Natural killer cell (primary cell): ENCODE data around the gene ARFGAP2. TPM values are rescaled to one million over a fixed set of nuclear protein-coding genes. Genes with fewer than 3 reads are reported as not detected.
A peak's percentile ranks its signal among the peaks of the same experiment; 100 is the strongest.

Experiments
- ATAC-seq, 3 donors: fragments of 150-1000 bp in 2 of 3; fragments of 200-7000 bp in 1 of 3; cut with Tn5 transposase; 1 replicate in 1 of 3; 2 replicates in 2 of 3; pipeline ENCODE4 v1.10.0; 2021; ENCODE audit warnings: mild to moderate bottlenecking in 2 of 3, moderate library complexity in 2 of 3
- DNase-seq, 2 donors: peaks; one replicate each; pipeline versions ENCODE4 v3.0.0 to v3.0.0-alpha.2; 2013 to 2021; ENCODE audit warnings: mixed read lengths in 1 of 2
- H3K27ac ChIP-seq: one replicate; pipeline ENCODE4 v1.5.1; 2013; ENCODE audit warnings: mild to moderate bottlenecking, low read length
- H3K27me3 ChIP-seq: one replicate; pipeline ENCODE4 v1.6.1; 2013; ENCODE audit warnings: low read length; ENCODE audit not compliant: control insufficient read depth, insufficient read depth
- H3K36me3 ChIP-seq: one replicate; pipeline ENCODE4 v1.6.1; 2013; ENCODE audit warnings: low read length; ENCODE audit not compliant: control insufficient read depth, insufficient read depth
- H3K4me1 ChIP-seq: one replicate; pipeline ENCODE4 v1.6.1; 2013; ENCODE audit warnings: low read length; ENCODE audit not compliant: control insufficient read depth, insufficient read depth
- H3K4me3 ChIP-seq: one replicate; pipeline ENCODE4 v1.5.1; 2013; ENCODE audit warnings: low read length
- H3K9me3 ChIP-seq: one replicate; pipeline ENCODE4 v1.6.1; 2013; ENCODE audit warnings: low read length; ENCODE audit not compliant: control insufficient read depth, insufficient read depth
- H3K27ac Mint-ChIP-seq, 2 donors: one replicate each; pipeline ENCODE4 v1.8.0; 2022; ENCODE audit warnings: mild to moderate bottlenecking in 2 of 2, mixed read lengths in 2 of 2, moderate library complexity in 1 of 2
- H3K27me3 Mint-ChIP-seq, 2 donors: one replicate each; pipeline ENCODE4 v1.8.0; 2022; ENCODE audit warnings: low read depth in 2 of 2, mixed read lengths in 2 of 2
- H3K36me3 Mint-ChIP-seq: one replicate; pipeline ENCODE4 v1.8.0; 2022; ENCODE audit warnings: mixed read lengths
- H3K4me1 Mint-ChIP-seq, 2 donors: one replicate each; pipeline ENCODE4 v1.8.0; 2022; ENCODE audit warnings: mixed read lengths in 2 of 2
- H3K4me3 Mint-ChIP-seq: one replicate; pipeline ENCODE4 v1.8.0; 2022; ENCODE audit warnings: mild to moderate bottlenecking, moderate library complexity, mixed read lengths
- H3K9me3 Mint-ChIP-seq, 2 donors: one replicate each; pipeline ENCODE4 v1.8.0; 2022; ENCODE audit warnings: mixed read lengths in 2 of 2
- WGBS: methylation state at CpG from one replicate; pipeline ENCODE4 v1.1.7; 2013; ENCODE audit warnings: missing lambda C conversion rate; ENCODE audit not compliant: insufficient coverage; 5-methylcytosine and 5-hydroxymethylcytosine counted together
- intact Hi-C: fragments of 100-400 bp; cut with micrococcal nuclease; formaldehyde crosslinking; loops from one replicate; pipeline ENCODE4 v1.14.2; 2022
- total RNA-seq, 4 donors: library from RNA; stranded (reverse); fragments of 120-200 nt in 1 of 4; gene quantifications; one replicate each; pipeline versions ENCODE4 v1.2.3 to v1.2.4, GENCODE V29; 2013 to 2022
- TF ChIP-seq, protein P1 (sequence below): fragments of 200-600 bp; IDR thresholded peaks from one replicate; pipeline ENCODE4 v1.8.0; 2022; ENCODE audit warnings: antibody characterized with exemption

Gene ARFGAP2
- total RNA-seq, 3 donors from 2014 or later (not counting 1 experiment from before 2014, with no cell fraction given): 199 to 236 (median 228) TPM

DNA sequence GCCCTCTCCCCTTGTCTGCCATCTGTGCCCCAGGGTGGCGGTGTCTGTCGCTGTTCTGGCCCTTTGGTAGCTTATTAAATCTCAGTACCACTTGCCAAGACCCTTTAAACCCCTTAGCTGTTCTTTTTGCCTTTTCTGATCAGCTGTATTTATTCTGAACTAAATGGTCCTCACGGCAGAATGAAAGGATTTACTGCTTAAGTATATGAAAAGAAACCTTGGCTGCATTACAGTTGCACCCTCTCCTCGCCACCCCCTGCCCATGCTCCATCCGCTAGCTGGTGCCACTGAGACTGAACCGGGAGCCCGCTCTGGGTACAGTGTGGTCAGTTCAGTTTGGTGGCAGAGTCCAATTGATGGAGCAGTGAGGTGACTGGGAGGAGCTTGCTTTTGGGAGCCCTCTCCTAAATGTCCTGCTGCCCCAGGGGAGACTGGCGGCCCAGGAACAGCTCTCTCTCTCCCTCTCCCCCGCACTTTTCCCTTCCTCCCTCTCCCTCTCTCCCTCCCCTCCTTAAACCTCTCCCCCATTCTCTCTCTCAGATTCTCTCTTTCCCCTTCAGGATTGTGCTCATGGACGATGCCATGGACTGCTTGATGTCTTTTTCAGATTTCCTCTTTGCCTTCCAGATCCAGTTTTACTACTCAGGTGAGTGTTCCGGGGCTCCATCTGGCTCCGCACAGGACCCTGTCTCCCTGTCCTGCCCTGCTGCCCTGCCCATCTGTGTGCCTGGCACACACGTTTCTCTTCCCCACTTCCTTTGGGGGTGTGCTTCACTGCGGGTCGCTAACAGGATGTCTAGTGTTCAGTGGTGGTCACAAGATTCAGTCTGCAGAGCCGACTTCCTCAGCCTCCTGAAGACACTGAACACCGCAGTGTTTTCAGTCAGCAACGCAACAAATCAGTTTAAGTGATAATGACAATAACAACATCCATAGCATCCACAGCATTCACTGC is 21.8 kb downstream of the ARFGAP2 start:
- peaks cover 26 to 30% of the 10 kb centered on the region in 2 donors for H3K4me1 Mint-ChIP-seq
- H3K4me3 Mint-ChIP-seq: peak overlapping the region; percentile 64
- TF ChIP-seq, protein P1, sequence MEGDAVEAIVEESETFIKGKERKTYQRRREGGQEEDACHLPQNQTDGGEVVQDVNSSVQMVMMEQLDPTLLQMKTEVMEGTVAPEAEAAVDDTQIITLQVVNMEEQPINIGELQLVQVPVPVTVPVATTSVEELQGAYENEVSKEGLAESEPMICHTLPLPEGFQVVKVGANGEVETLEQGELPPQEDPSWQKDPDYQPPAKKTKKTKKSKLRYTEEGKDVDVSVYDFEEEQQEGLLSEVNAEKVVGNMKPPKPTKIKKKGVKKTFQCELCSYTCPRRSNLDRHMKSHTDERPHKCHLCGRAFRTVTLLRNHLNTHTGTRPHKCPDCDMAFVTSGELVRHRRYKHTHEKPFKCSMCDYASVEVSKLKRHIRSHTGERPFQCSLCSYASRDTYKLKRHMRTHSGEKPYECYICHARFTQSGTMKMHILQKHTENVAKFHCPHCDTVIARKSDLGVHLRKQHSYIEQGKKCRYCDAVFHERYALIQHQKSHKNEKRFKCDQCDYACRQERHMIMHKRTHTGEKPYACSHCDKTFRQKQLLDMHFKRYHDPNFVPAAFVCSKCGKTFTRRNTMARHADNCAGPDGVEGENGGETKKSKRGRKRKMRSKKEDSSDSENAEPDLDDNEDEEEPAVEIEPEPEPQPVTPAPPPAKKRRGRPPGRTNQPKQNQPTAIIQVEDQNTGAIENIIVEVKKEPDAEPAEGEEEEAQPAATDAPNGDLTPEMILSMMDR: no peak
- 34% methylated on average over 18 of the region's 18 CpGs for WGBS
- Histone ChIP-seq H3K4me1 (peaks cover 31% of the 10 kb centered on the region), H3K27me3 (no peaks in the 10 kb centered on the region), H3K36me3 (no peaks in the 10 kb centered on the region), H3K27ac (peak overlapping the region; percentile 39), H3K9me3 (no peaks in the 10 kb centered on the region), H3K4me3 (no peak overlapping the region)
- ATAC-seq: peak; percentile 80 to 89 (median 85)
- H3K36me3 Mint-ChIP-seq: no peaks in the 10 kb centered on the region
- intact Hi-C loops: no loop called here
- peak in 1 of 2 donors; percentile 69 for DNase-seq
- peak overlapping the region; percentile 64 to 87 for H3K27ac Mint-ChIP-seq
- no peaks in the 10 kb centered on the region for H3K9me3 Mint-ChIP-seq
- H3K27me3 Mint-ChIP-seq: no peaks in the 10 kb centered on the region

DNA sequence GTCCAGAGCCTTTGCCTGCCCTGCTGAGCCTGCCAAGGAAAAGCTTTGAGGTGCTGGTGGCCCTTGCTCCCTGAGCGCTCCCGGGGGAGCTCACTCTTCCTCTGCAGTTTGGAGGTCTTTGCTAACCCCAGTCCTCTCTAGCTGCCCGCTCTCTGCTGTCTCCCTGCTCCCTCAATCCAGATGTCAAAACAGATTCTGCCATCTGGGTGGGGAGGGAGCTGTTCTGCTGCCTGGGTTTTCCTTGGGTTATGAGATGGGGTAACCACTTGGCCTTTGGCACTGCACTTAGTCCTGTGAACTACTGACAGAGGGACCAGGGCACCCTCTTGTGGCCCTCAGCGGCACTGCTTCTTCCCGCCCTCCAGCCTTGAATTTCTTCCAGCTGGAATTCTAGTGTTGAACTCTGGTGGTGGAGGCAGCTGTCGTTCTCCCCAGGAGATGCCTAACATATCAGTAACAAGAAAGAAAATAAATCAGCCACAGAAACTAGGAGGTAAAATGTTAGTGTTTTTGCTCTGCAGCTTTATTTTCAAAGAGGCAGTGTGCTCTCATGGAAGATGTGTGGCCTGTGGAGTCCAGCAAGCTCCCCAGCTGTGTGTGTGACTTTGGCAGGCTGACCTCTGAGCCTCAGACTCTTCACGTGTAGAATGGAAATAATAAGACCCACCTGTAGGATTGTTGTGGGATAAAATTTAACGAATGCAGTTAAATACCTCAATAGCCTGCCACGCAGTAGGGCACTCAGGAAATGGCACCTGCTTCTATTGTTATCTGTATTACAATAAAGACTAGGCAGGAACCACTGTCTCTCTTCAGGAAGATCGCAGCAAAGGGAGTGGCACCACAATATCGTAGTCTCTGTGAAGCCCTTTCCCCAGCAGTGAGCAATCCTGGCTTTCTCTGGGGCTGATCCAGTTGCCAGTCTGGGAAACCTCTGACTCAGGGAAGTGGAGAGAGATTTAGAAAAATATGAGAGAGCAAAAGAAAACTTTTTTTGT is 23.4 kb downstream of the ARFGAP2 start:
- Histone ChIP-seq H3K27ac (no peak overlapping the region), H3K36me3 (no peaks in the 10 kb centered on the region), H3K9me3 (no peaks in the 10 kb centered on the region), H3K27me3 (no peaks in the 10 kb centered on the region), H3K4me3 (no peak overlapping the region), H3K4me1 (peaks cover 31% of the 10 kb centered on the region)
- H3K27me3 Mint-ChIP-seq: no peaks in the 10 kb centered on the region
- ATAC-seq (peak; percentile 54 to 70 (median 64)), DNase-seq (peak; percentile 31 to 77)
- whole genome bisulfite sequencing: 68% methylated on average over 10 of the region's 11 CpGs
- H3K9me3 Mint-ChIP-seq: no peaks in the 10 kb centered on the region
- TF ChIP-seq, protein P1: peak; percentile 75
- intact Hi-C loops: loop anchor here (1.0 kb wide), 1 partner anchor 264 kb away; no protein-coding TSS in a partner anchor
- H3K27ac Mint-ChIP-seq: peak overlapping the region; percentile 12 to 24
- peak overlapping the region; percentile 9 for H3K4me3 Mint-ChIP-seq
- H3K36me3 Mint-ChIP-seq: no peaks in the 10 kb centered on the region
- peaks cover 26 to 30% of the 10 kb centered on the region in 2 donors for H3K4me1 Mint-ChIP-seq

DNA sequence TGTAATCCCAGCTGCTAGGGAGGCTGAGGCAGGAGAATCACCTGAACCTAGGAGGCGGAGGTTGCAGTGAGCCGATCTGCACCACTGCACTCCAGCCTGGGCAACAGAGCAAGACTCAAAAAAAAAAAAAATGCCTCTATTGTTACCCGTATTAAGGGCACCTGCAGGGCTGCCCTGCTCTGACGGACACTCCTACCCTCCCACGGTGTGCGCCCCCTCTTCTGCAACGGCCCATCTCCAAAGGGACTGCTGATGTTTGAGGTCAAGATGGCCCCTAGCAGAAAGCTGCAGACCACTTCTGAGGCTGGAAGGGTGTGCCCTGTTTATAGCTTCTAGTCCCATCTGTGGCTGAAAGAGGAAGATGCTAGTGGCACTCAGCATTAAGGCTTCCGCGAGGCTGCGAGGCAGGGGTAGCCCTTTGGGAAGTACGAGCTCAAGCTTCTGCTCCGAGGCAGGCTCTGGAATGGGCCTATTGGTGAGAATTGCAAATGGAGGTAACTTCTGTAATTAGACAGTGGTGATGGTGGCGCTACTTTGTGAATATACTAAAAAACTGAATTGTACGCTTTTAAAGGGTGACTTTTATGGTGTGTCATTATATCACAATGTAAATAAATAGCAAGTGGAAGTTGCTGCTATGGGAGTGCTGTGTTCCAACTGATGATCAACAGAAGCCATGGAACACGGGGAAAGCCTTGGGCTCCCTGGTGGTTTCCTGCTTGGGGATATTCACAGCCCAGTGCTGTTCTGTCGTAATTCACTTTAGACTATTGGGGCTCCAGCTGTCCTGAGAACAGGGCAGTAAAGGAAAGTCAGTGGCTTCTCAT is 24.3 kb downstream of the ARFGAP2 start:
- H3K27me3 ChIP-seq: no peaks in the 10 kb centered on the region
- TF ChIP-seq, protein P1: no peak
- H3K4me1 Mint-ChIP-seq: peaks cover 26 to 30% of the 10 kb centered on the region in 2 donors
- intact Hi-C loops: no loop called here
- no peak for ATAC-seq
- 70% methylated on average over 16 of the region's 16 CpGs for WGBS
- no peak overlapping the region for H3K4me3 Mint-ChIP-seq
- no peak overlapping the region for H3K4me3 ChIP-seq
- H3K27ac Mint-ChIP-seq: no peak overlapping the region
- H3K27me3 Mint-ChIP-seq: no peaks in the 10 kb centered on the region
- no peak overlapping the region for H3K27ac ChIP-seq
- no peaks in the 10 kb centered on the region for H3K9me3 Mint-ChIP-seq
- H3K36me3 ChIP-seq: no peaks in the 10 kb centered on the region
- H3K4me1 ChIP-seq: peaks cover 31% of the 10 kb centered on the region
- H3K9me3 ChIP-seq: no peaks in the 10 kb centered on the region
- no peak for DNase-seq
- H3K36me3 Mint-ChIP-seq: no peaks in the 10 kb centered on the region
